Choroid plexus epithelial cell (primary cell): ENCODE results near the gene PRR5L.

Experiments
- DNase-seq: peaks from one replicate; pipeline ENCODE4 v3.0.0-alpha.2; 2010; ENCODE audit warnings: low read depth
- H3K4me3 ChIP-seq: 2 replicates; pipeline ENCODE4 v1.5.1; 2011; ENCODE audit warnings: low read depth, mild to moderate bottlenecking, control low read depth, low read length, moderate library complexity
- TF ChIP-seq, protein P1 (sequence below): conservative IDR thresholded peaks from 2 replicates; pipeline ENCODE4 v1.5.1; 2011; ENCODE audit warnings: low read depth, mild to moderate bottlenecking, control low read depth, inconsistent platforms, low read length, moderate library complexity

The PRR5L gene

DNA sequence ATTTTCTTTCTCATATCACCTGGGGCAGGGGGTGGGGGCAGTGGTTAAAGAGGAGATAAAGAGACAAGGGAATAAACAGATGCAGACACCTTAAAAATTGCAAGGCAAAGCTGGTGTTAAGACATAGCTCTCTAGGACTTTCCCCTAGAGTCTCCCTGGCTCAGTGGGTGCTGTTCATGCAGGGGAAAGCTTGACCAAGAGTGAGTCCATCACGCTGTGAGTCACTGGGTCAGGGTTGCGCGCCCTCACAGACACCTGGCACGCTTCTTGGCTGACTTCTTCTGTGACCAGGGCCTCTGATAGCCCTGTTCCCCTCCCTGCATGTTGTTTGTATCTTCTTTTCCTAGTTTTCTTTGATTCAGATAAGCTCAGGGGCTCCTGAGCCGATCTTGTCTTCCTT lies 38.7 kb upstream of the PRR5L start:
- H3K4me3 ChIP-seq: no peak overlapping the region
- TF ChIP-seq, protein P1, sequence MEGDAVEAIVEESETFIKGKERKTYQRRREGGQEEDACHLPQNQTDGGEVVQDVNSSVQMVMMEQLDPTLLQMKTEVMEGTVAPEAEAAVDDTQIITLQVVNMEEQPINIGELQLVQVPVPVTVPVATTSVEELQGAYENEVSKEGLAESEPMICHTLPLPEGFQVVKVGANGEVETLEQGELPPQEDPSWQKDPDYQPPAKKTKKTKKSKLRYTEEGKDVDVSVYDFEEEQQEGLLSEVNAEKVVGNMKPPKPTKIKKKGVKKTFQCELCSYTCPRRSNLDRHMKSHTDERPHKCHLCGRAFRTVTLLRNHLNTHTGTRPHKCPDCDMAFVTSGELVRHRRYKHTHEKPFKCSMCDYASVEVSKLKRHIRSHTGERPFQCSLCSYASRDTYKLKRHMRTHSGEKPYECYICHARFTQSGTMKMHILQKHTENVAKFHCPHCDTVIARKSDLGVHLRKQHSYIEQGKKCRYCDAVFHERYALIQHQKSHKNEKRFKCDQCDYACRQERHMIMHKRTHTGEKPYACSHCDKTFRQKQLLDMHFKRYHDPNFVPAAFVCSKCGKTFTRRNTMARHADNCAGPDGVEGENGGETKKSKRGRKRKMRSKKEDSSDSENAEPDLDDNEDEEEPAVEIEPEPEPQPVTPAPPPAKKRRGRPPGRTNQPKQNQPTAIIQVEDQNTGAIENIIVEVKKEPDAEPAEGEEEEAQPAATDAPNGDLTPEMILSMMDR: no peak
- DNase-seq: peak; percentile 62

DNA sequence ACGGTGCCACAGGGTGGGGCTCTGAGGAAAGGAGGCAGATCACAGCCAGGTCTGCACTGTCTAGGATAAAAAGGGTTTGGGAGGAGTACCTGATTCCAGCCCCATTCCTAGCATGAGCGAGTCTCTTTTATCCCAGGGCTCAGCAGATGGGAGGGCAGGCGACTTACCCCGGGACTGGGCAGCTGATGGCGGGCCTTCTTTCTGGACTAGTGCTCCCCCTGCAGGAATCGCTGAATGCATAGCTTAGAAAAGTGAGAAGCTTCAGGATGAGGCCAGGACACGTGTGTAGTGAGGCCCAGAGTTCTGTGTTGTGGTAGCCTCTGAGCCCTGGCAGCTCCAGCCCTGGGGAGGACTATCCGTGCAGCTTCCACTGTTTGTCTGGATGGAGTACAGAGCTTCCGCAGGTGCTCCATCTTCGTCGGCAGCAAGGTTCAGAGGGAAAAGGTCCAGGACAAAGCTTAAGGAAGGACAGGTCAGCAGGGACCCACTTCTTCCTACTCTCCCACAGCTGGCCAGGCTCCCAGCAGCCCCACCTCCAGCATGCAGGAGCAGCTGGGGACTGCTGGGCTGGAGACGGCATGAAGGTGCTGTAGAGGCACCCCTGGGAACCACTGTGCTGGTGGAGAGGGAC lies 37.2 kb upstream of the PRR5L start:
- peak; percentile 91 for DNase-seq
- H3K4me3 ChIP-seq: no peak overlapping the region
- TF ChIP-seq, protein P1: peak; percentile 86

DNA sequence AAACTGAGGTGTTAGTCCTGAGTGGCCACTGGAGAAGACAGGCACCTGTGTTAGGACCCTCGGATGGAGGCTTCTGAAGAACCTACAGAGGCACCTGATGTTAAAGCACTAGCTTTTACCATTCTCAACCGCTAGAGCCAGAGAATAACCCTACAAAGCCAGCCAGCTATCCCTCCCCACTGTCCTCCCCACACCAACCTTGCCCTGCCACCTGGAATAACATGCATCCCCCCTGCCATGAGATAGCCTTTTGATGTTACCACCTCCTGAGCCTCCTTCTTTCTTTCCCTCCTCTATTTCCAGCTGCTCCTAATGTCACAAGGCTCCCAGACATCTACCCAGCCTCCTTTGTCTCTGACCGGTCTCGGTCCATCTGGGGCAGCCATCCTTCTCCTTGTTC lies 35.0 kb upstream of the PRR5L start:
- TF ChIP-seq, protein P1: no peak
- no peak overlapping the region for H3K4me3 ChIP-seq
- no peak for DNase-seq

DNA sequence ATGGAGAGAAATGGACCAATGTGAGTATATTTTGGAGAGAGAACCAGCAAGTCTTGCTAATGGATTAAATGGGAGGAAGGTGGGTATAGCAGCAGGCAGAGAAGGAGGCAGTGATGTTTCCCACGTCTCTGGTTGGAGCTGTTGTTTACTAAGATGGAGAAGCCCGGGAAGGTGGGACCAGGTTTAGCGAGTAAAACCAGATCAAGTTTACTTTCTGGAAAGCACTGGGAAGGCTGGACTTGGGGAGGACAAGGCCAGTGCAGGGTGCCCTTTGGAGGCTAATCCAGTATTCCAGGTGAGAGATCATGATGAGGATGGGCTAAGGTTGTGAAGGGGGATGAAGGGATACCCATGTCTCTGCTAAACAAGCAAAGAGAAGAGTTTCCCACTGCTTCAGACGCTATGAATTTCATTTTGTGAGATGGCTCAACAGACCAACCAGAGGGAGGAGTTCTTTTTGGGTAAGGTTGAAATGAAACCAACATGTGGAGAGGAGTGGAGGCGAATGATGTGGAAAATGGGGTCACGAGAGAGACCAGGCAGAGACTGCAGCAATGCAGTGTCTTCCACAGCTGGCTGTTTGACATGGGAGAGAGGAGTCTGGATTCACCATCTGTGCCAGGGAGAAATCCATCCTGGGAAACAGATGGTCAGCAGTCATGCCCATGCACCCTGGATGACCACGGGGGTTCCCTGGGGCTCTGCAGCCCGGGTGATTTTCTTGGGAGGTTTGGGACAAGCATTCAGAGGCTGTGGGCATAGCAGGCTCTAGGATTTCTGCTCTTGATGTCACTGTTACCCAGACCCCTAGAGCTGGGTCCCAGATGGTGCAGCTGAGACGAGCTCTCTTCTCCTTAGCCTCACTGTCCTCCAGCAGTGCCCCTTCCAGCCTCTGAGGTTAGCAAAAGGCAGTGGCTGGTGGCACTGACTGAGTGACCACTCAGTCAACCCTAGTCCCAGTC lies 31.8 kb upstream of the PRR5L start:
- DNase-seq: no peak
- no peak overlapping the region for H3K4me3 ChIP-seq
- TF ChIP-seq, protein P1: no peak

GRCh38 chr11:36264973-36265344 lies 31.1 kb upstream of the PRR5L start:
- TF ChIP-seq, protein P1: no peak
- no peak overlapping the region for H3K4me3 ChIP-seq
- no peak for DNase-seq

DNA sequence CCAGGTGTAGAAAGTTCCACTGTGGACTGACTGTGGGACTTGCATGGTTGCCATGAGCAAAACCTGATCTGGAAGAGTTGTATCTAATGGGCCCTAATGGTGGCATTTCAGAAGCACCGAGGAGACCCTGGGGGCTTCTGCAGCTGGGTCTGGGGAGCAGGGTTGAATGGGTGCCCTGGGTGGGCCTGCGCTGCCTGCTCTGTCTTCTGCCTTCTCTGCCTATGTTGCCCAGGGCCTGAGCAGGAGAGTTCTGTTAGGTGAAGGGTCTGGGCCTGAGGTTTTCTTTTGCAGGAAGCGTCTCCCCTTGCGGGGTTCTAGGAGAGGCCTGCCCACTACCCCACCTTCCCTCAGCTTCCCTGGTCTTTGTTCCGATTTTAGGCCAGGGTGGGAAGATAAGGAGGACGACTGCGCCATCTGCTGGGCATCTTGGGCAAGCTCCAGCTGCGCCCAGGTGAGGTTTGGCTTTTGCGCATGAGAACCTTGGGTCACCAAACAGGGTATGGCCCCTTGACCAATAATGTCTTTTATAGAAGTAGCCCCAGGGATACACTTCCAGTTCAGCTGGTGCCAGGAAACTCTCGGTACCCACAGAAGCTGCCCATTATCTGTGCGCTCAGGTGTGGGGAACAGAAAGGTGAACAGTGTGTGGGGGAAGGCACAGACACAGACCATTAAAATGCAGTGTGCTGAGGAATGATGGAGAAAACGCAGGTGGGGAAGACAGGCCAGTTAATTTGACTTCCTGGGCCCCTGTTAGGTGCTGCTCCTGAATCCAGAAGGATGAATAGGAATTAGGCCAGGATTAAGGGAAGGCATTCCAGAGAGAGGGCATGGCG lies 30.1 kb upstream of the PRR5L start:
- no peak overlapping the region for H3K4me3 ChIP-seq
- TF ChIP-seq, protein P1: peak; percentile 93
- peak; percentile 56 for DNase-seq
